Progenitor cell of endocrine pancreas (in vitro differentiated cells): ENCODE results near the gene PDLIM3. TPM values are rescaled to one million over a fixed set of nuclear protein-coding genes. Genes with fewer than 3 reads are reported as not detected.

ENCODE experiments used
- DNase-seq: peaks from one replicate; pipeline ENCODE4 v3.0.0; 2021; ENCODE audit warnings: low spot score; ENCODE audit not compliant: unreplicated experiment
- H3K27ac Mint-ChIP-seq: 2 replicates; pipeline ENCODE4 v1.8.0; 2021; ENCODE audit warnings: mild to moderate bottlenecking, moderate library complexity, mixed read lengths
- H3K27me3 Mint-ChIP-seq: 2 replicates; pipeline ENCODE4 v1.8.0; 2021; ENCODE audit warnings: mixed read lengths
- H3K36me3 Mint-ChIP-seq: 2 replicates; pipeline ENCODE4 v1.8.0; 2022; ENCODE audit warnings: mixed read lengths; ENCODE audit not compliant: insufficient read depth
- H3K4me1 Mint-ChIP-seq: 2 replicates; pipeline ENCODE4 v1.8.0; 2021; ENCODE audit warnings: low read depth, mixed read lengths
- H3K4me3 Mint-ChIP-seq: 2 replicates; pipeline ENCODE4 v1.8.0; 2021; ENCODE audit warnings: low read depth, mild to moderate bottlenecking, moderate library complexity, mixed read lengths
- H3K9me3 Mint-ChIP-seq: 2 replicates; pipeline ENCODE4 v1.8.0; 2021; ENCODE audit warnings: low read depth, mixed read lengths
- CTCF ChIP-seq: fragments of 200-600 bp; sonication (generic); IDR thresholded peaks from one replicate; pipeline ENCODE4 v1.5.0; 2021; ENCODE audit warnings: antibody characterized with exemption, mild to moderate bottlenecking; ENCODE audit not compliant: unreplicated experiment
- total RNA-seq: library from RNA; stranded (reverse); gene quantifications from 2 replicates; pipeline ENCODE4 v1.2.1, GENCODE V29; 2021

The PDLIM3 gene
- total RNA-seq, 1 donor from 2014 or later = 3.2 TPM

GRCh38 chr4:185524888-185525863, 10.1 kb downstream of the PDLIM3 start:
- H3K9me3 Mint-ChIP-seq = no peaks in the 10 kb centered on the region
- H3K27me3 Mint-ChIP-seq = peaks cover 5% of the 10 kb centered on the region
- peaks cover under 1% of the 10 kb centered on the region for H3K4me1 Mint-ChIP-seq
- TF ChIP-seq CTCF = no peak
- no peak overlapping the region for H3K4me3 Mint-ChIP-seq
- no peak overlapping the region for H3K27ac Mint-ChIP-seq
- no peaks in the 10 kb centered on the region for H3K36me3 Mint-ChIP-seq
- DNase-seq = no peak

GRCh38 chr4:185523862-185524261, 11.4 kb downstream of the PDLIM3 start:
- H3K27me3 Mint-ChIP-seq = peaks cover 3% of the 10 kb centered on the region
- no peaks in the 10 kb centered on the region for H3K9me3 Mint-ChIP-seq
- DNase-seq = no peak
- H3K36me3 Mint-ChIP-seq = no peaks in the 10 kb centered on the region
- no peak overlapping the region for H3K27ac Mint-ChIP-seq
- peaks cover 3% of the 10 kb centered on the region for H3K4me1 Mint-ChIP-seq
- H3K4me3 Mint-ChIP-seq = no peak overlapping the region
- no peak for TF ChIP-seq CTCF

GRCh38 chr4:185522451-185522850, 12.9 kb downstream of the PDLIM3 start:
- H3K4me3 Mint-ChIP-seq = no peak overlapping the region
- no peak for DNase-seq
- no peak overlapping the region for H3K27ac Mint-ChIP-seq
- H3K4me1 Mint-ChIP-seq = peaks cover 3% of the 10 kb centered on the region
- H3K36me3 Mint-ChIP-seq = no peaks in the 10 kb centered on the region
- no peaks in the 10 kb centered on the region for H3K27me3 Mint-ChIP-seq
- no peaks in the 10 kb centered on the region for H3K9me3 Mint-ChIP-seq
- TF ChIP-seq CTCF = no peak

GRCh38 chr4:185520119-185520518, 15.2 kb downstream of the PDLIM3 start:
- Mint-ChIP-seq H3K27me3 (no peaks in the 10 kb centered on the region), H3K4me3 (no peak overlapping the region), H3K4me1 (peaks cover 3% of the 10 kb centered on the region), H3K9me3 (no peaks in the 10 kb centered on the region), H3K27ac (no peak overlapping the region), H3K36me3 (no peaks in the 10 kb centered on the region)
- TF ChIP-seq CTCF = no peak
- no peak for DNase-seq

- peaks cover 3% of the 10 kb centered on the region for H3K9me3 Mint-ChIP-seq
- H3K36me3 Mint-ChIP-seq = no peaks in the 10 kb centered on the region
- no peak for TF ChIP-seq CTCF
- DNase-seq = no peak
- peaks cover 4% of the 10 kb centered on the region for H3K4me1 Mint-ChIP-seq
- H3K27ac Mint-ChIP-seq = no peak overlapping the region
- no peaks in the 10 kb centered on the region for H3K27me3 Mint-ChIP-seq
- H3K4me3 Mint-ChIP-seq = no peak overlapping the region
Measured at GRCh38 chr4:185518494-185518893, 16.8 kb downstream of the PDLIM3 start.
